Measurements from ENCODE around the gene TRIM72.

DNA sequence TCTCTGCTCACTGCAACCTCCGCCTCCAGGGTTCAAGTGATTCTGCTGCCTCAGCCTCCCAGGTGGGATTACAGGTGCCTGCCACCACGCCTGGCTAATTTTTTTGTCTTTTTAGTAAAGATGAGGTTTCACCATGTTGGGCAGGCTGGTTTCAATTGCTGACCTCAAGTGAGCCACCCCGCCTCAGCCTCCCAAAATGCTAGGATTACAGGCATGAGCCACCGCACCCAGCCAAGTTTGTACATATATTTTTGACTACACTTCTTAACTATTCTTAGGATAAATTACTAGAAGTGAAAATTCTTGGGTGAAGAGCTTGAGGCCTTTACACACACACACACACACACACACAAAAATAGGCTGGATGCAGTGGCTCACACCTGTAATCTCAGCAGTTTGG lies 44.4 kb downstream of the TRIM72 start:
- TF ChIP-seq, protein P1, sequence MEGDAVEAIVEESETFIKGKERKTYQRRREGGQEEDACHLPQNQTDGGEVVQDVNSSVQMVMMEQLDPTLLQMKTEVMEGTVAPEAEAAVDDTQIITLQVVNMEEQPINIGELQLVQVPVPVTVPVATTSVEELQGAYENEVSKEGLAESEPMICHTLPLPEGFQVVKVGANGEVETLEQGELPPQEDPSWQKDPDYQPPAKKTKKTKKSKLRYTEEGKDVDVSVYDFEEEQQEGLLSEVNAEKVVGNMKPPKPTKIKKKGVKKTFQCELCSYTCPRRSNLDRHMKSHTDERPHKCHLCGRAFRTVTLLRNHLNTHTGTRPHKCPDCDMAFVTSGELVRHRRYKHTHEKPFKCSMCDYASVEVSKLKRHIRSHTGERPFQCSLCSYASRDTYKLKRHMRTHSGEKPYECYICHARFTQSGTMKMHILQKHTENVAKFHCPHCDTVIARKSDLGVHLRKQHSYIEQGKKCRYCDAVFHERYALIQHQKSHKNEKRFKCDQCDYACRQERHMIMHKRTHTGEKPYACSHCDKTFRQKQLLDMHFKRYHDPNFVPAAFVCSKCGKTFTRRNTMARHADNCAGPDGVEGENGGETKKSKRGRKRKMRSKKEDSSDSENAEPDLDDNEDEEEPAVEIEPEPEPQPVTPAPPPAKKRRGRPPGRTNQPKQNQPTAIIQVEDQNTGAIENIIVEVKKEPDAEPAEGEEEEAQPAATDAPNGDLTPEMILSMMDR (conservative IDR thresholded peaks at IDR 0.05), result no peak
- TF ChIP-seq EZH2 (IDR thresholded peaks at IDR 0.05; ENCODE audit: low read depth), result no peak
